OCI-LY1 (cell line): ENCODE data around the gene ZNF212.
A peak's percentile ranks its signal among the peaks of the same experiment; 100 is the strongest.

ENCODE experiments used
- H2AFZ ChIP-seq: fragments of 200-600 bp; sonication (generic), shearing (Covaris generic); 2 replicates; pipeline ENCODE4 v1.6.0; 2014; ENCODE audit warnings: antibody characterized with exemption, mild to moderate bottlenecking, low read length
- H3F3A ChIP-seq: fragments of 200-600 bp; sonication (generic), shearing (Covaris generic); 2 replicates; pipeline ENCODE4 v1.6.0; 2014; ENCODE audit warnings: mild to moderate bottlenecking, antibody characterized with exemption, low read length, moderate library complexity; ENCODE audit not compliant: insufficient read depth
- H3K27ac ChIP-seq: fragments of 200-600 bp; sonication (generic); 2 replicates; pipeline ENCODE4 v1.5.1; 2014; ENCODE audit warnings: low read length, mixed run types, mild to moderate bottlenecking, low read depth; ENCODE audit not compliant: poor library complexity, severe bottlenecking
- H3K27me3 ChIP-seq: fragments of 200-600 bp; sonication (generic); 2 replicates; pipeline ENCODE4 v1.6.0; 2014; ENCODE audit warnings: antibody characterized with exemption, mild to moderate bottlenecking, low read length, moderate library complexity; ENCODE audit not compliant: insufficient read depth
- H3K36me3 ChIP-seq: fragments of 200-600 bp; sonication (generic); 2 replicates; pipeline ENCODE4 v1.6.1; 2014; ENCODE audit warnings: mild to moderate bottlenecking, antibody characterized with exemption, low read length, moderate library complexity, mixed read lengths; ENCODE audit not compliant: insufficient read depth
- H3K4me1 ChIP-seq: fragments of 200-600 bp; sonication (generic); 2 replicates; pipeline ENCODE4 v1.5.1; 2014; ENCODE audit warnings: mild to moderate bottlenecking, low read length, moderate library complexity; ENCODE audit not compliant: insufficient read depth, severe bottlenecking
- H3K4me2 ChIP-seq: fragments of 200-600 bp; sonication (generic), shearing (Covaris generic); 2 replicates; pipeline ENCODE4 v1.6.1; 2014; ENCODE audit warnings: low read length
- H3K4me3 ChIP-seq: fragments of 200-600 bp; sonication (generic); 2 replicates; pipeline ENCODE4 v1.5.1; 2014; ENCODE audit warnings: low read length, low read depth, mild to moderate bottlenecking, mixed read lengths; ENCODE audit not compliant: poor library complexity, severe bottlenecking
- H3K79me2 ChIP-seq: fragments of 200-600 bp; shearing (Covaris generic); 2 replicates; pipeline ENCODE4 v1.6.1; 2016; ENCODE audit warnings: mixed run types, low read length, mixed read lengths; ENCODE audit not compliant: insufficient read depth
- H3K9ac ChIP-seq: fragments of 200-600 bp; sonication (generic), shearing (Covaris generic); 2 replicates; pipeline ENCODE4 v1.6.1; 2014; ENCODE audit warnings: mild to moderate bottlenecking, low read length, mixed read lengths
- H3K9me2 ChIP-seq: fragments of 200-600 bp; sonication (generic), shearing (Covaris generic); 2 replicates; pipeline ENCODE4 v1.6.1; 2014; ENCODE audit warnings: low read depth, mild to moderate bottlenecking, low read length, mixed read lengths
- H3K9me3 ChIP-seq: fragments of 200-600 bp; shearing (Covaris generic); 2 replicates; pipeline ENCODE4 v1.6.1; 2014; ENCODE audit warnings: low read length, mixed read lengths
- H4K20me1 ChIP-seq: fragments of 200-600 bp; sonication (generic), shearing (Covaris generic); 2 replicates; pipeline ENCODE4 v1.6.0; 2016; ENCODE audit warnings: mild to moderate bottlenecking, low read length; ENCODE audit not compliant: insufficient read depth
- EZH2 ChIP-seq: fragments of 200-600 bp; sonication (generic), shearing (Covaris generic); IDR thresholded peaks from 2 replicates; pipeline ENCODE4 v1.8.0; 2017; ENCODE audit warnings: borderline replicate concordance, mixed run types, mild to moderate bottlenecking, antibody characterized with exemption, low read length, moderate library complexity, mixed read lengths
- TF ChIP-seq, protein P1 (sequence below): fragments of 200-600 bp; sonication (generic), shearing (Covaris generic); IDR thresholded peaks from 2 replicates; pipeline ENCODE4 v1.5.1; 2017; ENCODE audit warnings: mild to moderate bottlenecking, antibody characterized with exemption, low read length, moderate library complexity, mixed read lengths

The ZNF212 gene

DNA sequence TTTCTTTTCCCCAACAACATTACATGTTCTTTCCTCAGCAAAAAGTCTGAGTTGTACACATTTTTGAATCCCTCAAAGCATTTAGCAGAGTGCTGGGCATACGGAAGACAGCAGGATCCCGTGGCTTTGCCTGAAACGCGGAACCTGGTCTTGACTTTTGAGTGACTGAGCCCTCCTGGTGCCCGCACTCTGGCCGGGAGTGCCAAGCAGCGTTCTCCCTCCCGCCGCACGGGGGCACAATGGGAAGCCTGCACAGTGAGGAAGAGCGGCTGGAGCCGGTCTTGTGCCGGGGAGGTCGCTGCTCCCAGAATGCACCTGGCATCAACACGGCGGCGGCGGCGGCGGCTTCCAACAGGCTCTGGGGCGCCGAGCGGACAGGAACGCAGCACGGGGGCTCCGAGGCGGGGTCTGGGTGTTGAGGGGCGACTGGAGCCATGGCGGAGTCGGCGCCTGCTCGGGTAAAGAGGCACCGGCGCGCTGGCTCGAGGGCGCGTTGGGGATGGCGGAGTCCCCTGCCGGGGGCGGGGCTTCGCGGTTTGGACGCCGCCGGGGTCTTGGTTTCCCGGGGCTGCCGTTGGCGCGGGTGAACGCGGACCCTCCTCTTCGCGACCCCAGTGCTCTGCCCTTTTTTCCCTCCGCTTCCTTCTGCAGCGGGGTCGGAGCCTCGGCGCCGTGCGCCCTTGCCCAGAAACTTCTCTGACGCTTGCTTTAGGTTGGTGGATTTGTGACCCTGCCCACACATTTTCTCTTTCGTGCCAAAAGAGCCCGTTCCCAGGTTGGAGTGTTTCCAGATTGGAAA lies at the start of gene ZNF212:
ZNF212 (plus strand) TSS at position 307 of the 799 bp plus-strand sequence; CDS start at position 435, 128 bp downstream.
- H3K9me2 ChIP-seq: no peaks in the 10 kb centered on the region
- H3F3A ChIP-seq: no peaks in the 10 kb centered on the region
- no peaks in the 10 kb centered on the region for H4K20me1 ChIP-seq
- peaks cover 9% of the 10 kb centered on the region for H3K9me3 ChIP-seq
- H2AFZ ChIP-seq: peak within 1 kb of the TSS; percentile 65; the same call in 1 of the 2 replicates
- TF ChIP-seq, protein P1, sequence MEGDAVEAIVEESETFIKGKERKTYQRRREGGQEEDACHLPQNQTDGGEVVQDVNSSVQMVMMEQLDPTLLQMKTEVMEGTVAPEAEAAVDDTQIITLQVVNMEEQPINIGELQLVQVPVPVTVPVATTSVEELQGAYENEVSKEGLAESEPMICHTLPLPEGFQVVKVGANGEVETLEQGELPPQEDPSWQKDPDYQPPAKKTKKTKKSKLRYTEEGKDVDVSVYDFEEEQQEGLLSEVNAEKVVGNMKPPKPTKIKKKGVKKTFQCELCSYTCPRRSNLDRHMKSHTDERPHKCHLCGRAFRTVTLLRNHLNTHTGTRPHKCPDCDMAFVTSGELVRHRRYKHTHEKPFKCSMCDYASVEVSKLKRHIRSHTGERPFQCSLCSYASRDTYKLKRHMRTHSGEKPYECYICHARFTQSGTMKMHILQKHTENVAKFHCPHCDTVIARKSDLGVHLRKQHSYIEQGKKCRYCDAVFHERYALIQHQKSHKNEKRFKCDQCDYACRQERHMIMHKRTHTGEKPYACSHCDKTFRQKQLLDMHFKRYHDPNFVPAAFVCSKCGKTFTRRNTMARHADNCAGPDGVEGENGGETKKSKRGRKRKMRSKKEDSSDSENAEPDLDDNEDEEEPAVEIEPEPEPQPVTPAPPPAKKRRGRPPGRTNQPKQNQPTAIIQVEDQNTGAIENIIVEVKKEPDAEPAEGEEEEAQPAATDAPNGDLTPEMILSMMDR: peak; percentile 98
- no peak for TF ChIP-seq EZH2
- H3K36me3 ChIP-seq: peaks cover 15% of the 10 kb centered on the region
- peaks cover 21% of the 10 kb centered on the region for H3K4me1 ChIP-seq
- peak within 1 kb of the TSS; percentile 82 for H3K4me3 ChIP-seq
- peaks cover 30% of the 10 kb centered on the region for H3K79me2 ChIP-seq
- H3K4me2 ChIP-seq: peak within 1 kb of the TSS; percentile 84
- no peak within 1 kb of the TSS for H3K27ac ChIP-seq
- peak within 1 kb of the TSS; percentile 77 for H3K9ac ChIP-seq
- peaks cover 15% of the 10 kb centered on the region; the same call in 1 of the 2 replicates for H3K27me3 ChIP-seq

DNA sequence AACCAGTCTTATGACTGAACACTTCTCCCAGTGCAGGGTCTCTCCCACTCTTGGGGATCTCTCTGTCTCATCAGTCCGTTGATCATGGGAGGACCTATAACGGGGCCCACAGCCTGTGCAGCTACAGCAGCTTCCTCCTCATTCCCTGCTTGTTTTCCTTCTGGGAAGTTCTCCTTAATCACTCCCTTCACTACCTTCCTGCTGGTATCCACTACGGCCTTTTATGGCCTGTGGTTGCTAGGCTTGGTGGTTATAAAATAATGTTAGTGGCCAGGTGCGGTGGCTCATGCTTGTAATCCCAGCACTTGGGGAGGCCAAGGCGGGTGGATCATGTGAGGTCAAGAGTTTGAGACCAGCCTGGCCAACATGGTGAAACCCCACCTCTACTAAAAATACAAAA lies 47.6 kb upstream of the ZNF212 start:
- Histone ChIP-seq H2AFZ (no peak overlapping the region), H3K9me3 (no peaks in the 10 kb centered on the region), H3K79me2 (no peaks in the 10 kb centered on the region), H3K27ac (no peak overlapping the region), H4K20me1 (no peaks in the 10 kb centered on the region), H3K4me3 (no peak overlapping the region), H3K36me3 (no peaks in the 10 kb centered on the region), H3F3A (no peaks in the 10 kb centered on the region), H3K9me2 (no peaks in the 10 kb centered on the region), H3K4me1 (peaks cover 11% of the 10 kb centered on the region), H3K27me3 (peaks cover 4% of the 10 kb centered on the region; the same call in 1 of the 2 replicates), H3K9ac (no peak overlapping the region), H3K4me2 (no peak overlapping the region)
- TF ChIP-seq, protein P1: no peak
- no peak for TF ChIP-seq EZH2

DNA sequence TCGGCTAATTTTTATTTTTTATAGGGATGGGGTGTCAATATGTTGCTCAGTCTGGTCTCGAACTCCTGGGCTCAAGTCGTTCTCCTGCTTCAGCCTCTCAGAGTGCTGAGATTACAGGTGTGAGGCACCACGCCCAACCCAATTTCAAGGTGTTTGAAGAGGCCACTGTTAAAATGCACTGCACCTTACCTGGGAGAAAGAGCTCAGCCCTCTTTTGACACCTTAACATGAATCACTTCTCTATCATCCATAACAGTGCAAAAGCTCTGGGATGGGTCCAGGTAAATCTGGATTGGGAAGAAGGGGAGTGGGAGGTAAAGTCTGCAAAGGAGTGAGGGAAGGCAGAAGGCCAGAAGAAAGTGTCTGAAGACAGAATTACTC lies 44.7 kb upstream of the ZNF212 start:
- H2AFZ ChIP-seq: peak overlapping the region; percentile 8; the same call in 1 of the 2 replicates
- H3K79me2 ChIP-seq: no peaks in the 10 kb centered on the region
- no peaks in the 10 kb centered on the region for H3K9me3 ChIP-seq
- H3K27me3 ChIP-seq: peaks cover 4% of the 10 kb centered on the region; the same call in 1 of the 2 replicates
- H3K4me1 ChIP-seq: peaks cover 16% of the 10 kb centered on the region
- H3K9ac ChIP-seq: peak overlapping the region; percentile 84; the same call in 1 of the 2 replicates
- H3K4me2 ChIP-seq: peak overlapping the region; percentile 77
- H3K9me2 ChIP-seq: no peaks in the 10 kb centered on the region
- TF ChIP-seq, protein P1: no peak
- no peak for TF ChIP-seq EZH2
- no peaks in the 10 kb centered on the region for H4K20me1 ChIP-seq
- peak overlapping the region; percentile 73 for H3K4me3 ChIP-seq
- peaks cover 17% of the 10 kb centered on the region for H3K36me3 ChIP-seq
- no peak overlapping the region for H3K27ac ChIP-seq
- no peaks in the 10 kb centered on the region for H3F3A ChIP-seq
